ENCODE measurements around the gene MINDY4. TPM values are rescaled to one million over a fixed set of nuclear protein-coding genes. Genes with fewer than 3 reads are reported as not detected.
A peak's percentile ranks its signal among the peaks of the same experiment; 100 is the strongest.

The MINDY4 gene
- total RNA-seq, 2 experiments from 2014 or later: 0.36 to 0.60 TPM

DNA sequence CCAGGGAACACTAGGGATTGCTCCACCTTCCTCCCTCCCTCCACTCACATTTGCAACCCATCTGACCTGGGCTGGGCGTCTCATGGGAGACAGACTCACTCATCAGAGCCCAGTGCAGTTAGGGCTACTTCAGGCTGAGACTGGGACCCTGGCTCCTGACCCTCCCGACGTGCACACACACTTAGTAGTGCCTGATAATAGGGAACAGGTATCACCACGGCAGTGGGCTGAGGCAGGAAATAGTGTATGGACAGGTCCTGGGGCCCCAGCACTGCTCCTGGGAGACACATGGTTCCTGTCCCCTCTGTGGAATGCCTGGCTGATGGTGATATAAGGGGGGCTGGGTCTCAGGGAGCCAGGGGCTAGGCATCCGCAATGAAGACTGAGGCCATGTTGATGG is 154.7 kb downstream of the MINDY4 start:
- CTCF ChIA-PET: no interaction called here
- Mint-ChIP-seq H3K27ac (no peak overlapping the region), H3K36me3 (ENCODE audit: low read depth) (no peaks in the 10 kb centered on the region), H3K9me3 (no peaks in the 10 kb centered on the region), H3K27me3 (no peaks in the 10 kb centered on the region), H3K4me3 (no peak overlapping the region), H3K4me1 (ENCODE audit: low read depth) (no peaks in the 10 kb centered on the region)
- intact Hi-C loops (cut with DNase I, micrococcal nuclease): no loop called here
- Histone ChIP-seq H3K4me1 (ENCODE audit: insufficient read depth, low read length) (no peaks in the 10 kb centered on the region), H3K36me3 (ENCODE audit: insufficient read depth, low read length) (no peaks in the 10 kb centered on the region), H3K27ac (ENCODE audit: low read depth in 1 of 2, low read length in 2 of 2) (no peak overlapping the region), H3K27me3 (ENCODE audit: control insufficient read depth in 1 of 2, insufficient read depth in 2 of 2, low read length in 2 of 2) (no peaks in the 10 kb centered on the region), H3K4me3 (ENCODE audit: low read length) (no peak overlapping the region), H3K9me3 (ENCODE audit: control insufficient read depth in 1 of 2, insufficient read depth in 1 of 2, low read length in 2 of 2) (peaks cover 6 to 15% of the 10 kb centered on the region in 2 experiments)
- POLR2A ChIA-PET: no interaction called here
- TF ChIP-seq, protein P1, sequence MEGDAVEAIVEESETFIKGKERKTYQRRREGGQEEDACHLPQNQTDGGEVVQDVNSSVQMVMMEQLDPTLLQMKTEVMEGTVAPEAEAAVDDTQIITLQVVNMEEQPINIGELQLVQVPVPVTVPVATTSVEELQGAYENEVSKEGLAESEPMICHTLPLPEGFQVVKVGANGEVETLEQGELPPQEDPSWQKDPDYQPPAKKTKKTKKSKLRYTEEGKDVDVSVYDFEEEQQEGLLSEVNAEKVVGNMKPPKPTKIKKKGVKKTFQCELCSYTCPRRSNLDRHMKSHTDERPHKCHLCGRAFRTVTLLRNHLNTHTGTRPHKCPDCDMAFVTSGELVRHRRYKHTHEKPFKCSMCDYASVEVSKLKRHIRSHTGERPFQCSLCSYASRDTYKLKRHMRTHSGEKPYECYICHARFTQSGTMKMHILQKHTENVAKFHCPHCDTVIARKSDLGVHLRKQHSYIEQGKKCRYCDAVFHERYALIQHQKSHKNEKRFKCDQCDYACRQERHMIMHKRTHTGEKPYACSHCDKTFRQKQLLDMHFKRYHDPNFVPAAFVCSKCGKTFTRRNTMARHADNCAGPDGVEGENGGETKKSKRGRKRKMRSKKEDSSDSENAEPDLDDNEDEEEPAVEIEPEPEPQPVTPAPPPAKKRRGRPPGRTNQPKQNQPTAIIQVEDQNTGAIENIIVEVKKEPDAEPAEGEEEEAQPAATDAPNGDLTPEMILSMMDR (IDR thresholded peaks at IDR 0.05): no peak
- peak in 1 of 14 experiments; percentile 23 for DNase-seq
- no peak for ATAC-seq (ENCODE audit: poor library complexity)

GRCh38 chr7:30926313-30926712 is 155.1 kb downstream of the MINDY4 start:
- DNase-seq (no peak), ATAC-seq (ENCODE audit: poor library complexity) (no peak)
- Histone ChIP-seq H3K9me3 (ENCODE audit: control insufficient read depth in 1 of 2, insufficient read depth in 1 of 2, low read length in 2 of 2) (peaks cover 6 to 15% of the 10 kb centered on the region in 2 experiments), H3K4me1 (ENCODE audit: insufficient read depth, low read length) (no peaks in the 10 kb centered on the region), H3K36me3 (ENCODE audit: insufficient read depth, low read length) (no peaks in the 10 kb centered on the region), H3K27ac (ENCODE audit: low read depth in 1 of 2, low read length in 2 of 2) (no peak overlapping the region), H3K27me3 (ENCODE audit: control insufficient read depth in 1 of 2, insufficient read depth in 2 of 2, low read length in 2 of 2) (no peaks in the 10 kb centered on the region), H3K4me3 (ENCODE audit: low read length) (no peak overlapping the region)
- intact Hi-C loops (cut with DNase I, micrococcal nuclease): no loop called here
- Mint-ChIP-seq H3K36me3 (ENCODE audit: low read depth) (no peaks in the 10 kb centered on the region), H3K4me1 (ENCODE audit: low read depth) (no peaks in the 10 kb centered on the region), H3K4me3 (no peak overlapping the region), H3K27ac (no peak overlapping the region), H3K27me3 (no peaks in the 10 kb centered on the region), H3K9me3 (no peaks in the 10 kb centered on the region)
- TF ChIP-seq, protein P1 (IDR thresholded peaks at IDR 0.05): no peak
- ChIA-PET POLR2A (no interaction called here), CTCF (no interaction called here)

DNA sequence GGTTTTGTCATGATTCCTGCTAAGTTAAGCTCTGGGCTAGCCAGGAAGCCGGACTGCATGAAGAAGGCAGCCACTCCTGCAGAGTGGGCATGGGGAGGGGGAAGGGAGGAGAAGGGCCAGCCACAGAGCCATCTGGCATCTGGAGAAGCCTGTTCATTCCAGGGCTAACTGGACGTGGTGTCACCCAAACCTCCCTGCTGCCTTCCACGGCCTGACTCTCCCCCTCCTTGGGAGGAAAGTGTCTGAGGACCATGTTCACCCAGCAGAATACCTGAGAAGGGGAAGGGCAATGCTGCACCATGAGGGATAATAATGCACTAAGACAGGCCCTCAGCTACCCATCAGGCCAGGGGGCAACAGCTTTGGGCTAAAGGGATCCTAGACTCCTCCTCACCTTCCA is 155.8 kb downstream of the MINDY4 start:
- no peaks in the 10 kb centered on the region for H3K4me1 Mint-ChIP-seq (ENCODE audit: low read depth)
- Histone ChIP-seq H3K27ac (ENCODE audit: low read depth in 1 of 2, low read length in 2 of 2) (no peak overlapping the region), H3K27me3 (ENCODE audit: control insufficient read depth in 1 of 2, insufficient read depth in 2 of 2, low read length in 2 of 2) (no peaks in the 10 kb centered on the region), H3K4me3 (ENCODE audit: low read length) (no peak overlapping the region), H3K4me1 (ENCODE audit: insufficient read depth, low read length) (no peaks in the 10 kb centered on the region), H3K36me3 (ENCODE audit: insufficient read depth, low read length) (no peaks in the 10 kb centered on the region), H3K9me3 (ENCODE audit: control insufficient read depth in 1 of 2, insufficient read depth in 1 of 2, low read length in 2 of 2) (peaks cover 6 to 15% of the 10 kb centered on the region in 2 experiments)
- TF ChIP-seq, protein P1 (IDR thresholded peaks at IDR 0.05): no peak
- H3K9me3 Mint-ChIP-seq: no peaks in the 10 kb centered on the region
- POLR2A ChIA-PET: no interaction called here
- DNase-seq (peak in 1 of 14 experiments; percentile 1), ATAC-seq (ENCODE audit: poor library complexity) (no peak)
- H3K36me3 Mint-ChIP-seq (ENCODE audit: low read depth): no peaks in the 10 kb centered on the region
- CTCF ChIA-PET: no interaction called here
- no peaks in the 10 kb centered on the region for H3K27me3 Mint-ChIP-seq
- intact Hi-C loops (cut with DNase I, micrococcal nuclease): no loop called here
- H3K27ac Mint-ChIP-seq: no peak overlapping the region
- no peak overlapping the region for H3K4me3 Mint-ChIP-seq

Measured in CD4-positive, alpha-beta T cell (primary cell).